SHP77 treated with DMSO at 0.1 percent for 48 hours (cell line): ENCODE measurements around the gene WNT3.

Experiments
- DNase-seq: peaks from one replicate; lab custom pipeline; 2025; lab: John Stamatoyannopoulos, UW

Gene WNT3

GRCh38 chr17:46730679-46731078, 87.8 kb downstream of the WNT3 start:
- DNase-seq = no peak

- no peak for DNase-seq
These were observed 88.5 kb downstream of the WNT3 start for GRCh38 chr17:46730026-46730425.

- no peak for DNase-seq
These were observed 90.7 kb downstream of the WNT3 start for GRCh38 chr17:46727572-46728348.

- no peak for DNase-seq
These were observed 92.3 kb downstream of the WNT3 start for GRCh38 chr17:46726206-46726605.

GRCh38 chr17:46722662-46723285, 95.7 kb downstream of the WNT3 start:
- no peak for DNase-seq

GRCh38 chr17:46720408-46720807, 98.1 kb downstream of the WNT3 start:
- DNase-seq = no peak

GRCh38 chr17:46719891-46720290, 98.6 kb downstream of the WNT3 start:
- no peak for DNase-seq

- no peak for DNase-seq
These were observed 100.5 kb downstream of the WNT3 start for GRCh38 chr17:46717999-46718398.
